GM18517 (cell line): ENCODE data around the gene MCRIP1.

ENCODE experiments used
- ATAC-seq: cut with Tn5 transposase; IDR thresholded peaks from one replicate; pipeline ENCODE4 v1.9.1; 2021; ENCODE audit warnings: mild to moderate bottlenecking, moderate library complexity; ENCODE audit not compliant: unreplicated experiment

Gene MCRIP1

GRCh38 chr17:81833160-81833920 lies at the start of gene MCRIP1:
MCRIP1 (minus strand) TSS chr17:81833291; CDS start chr17:81824506, 8,785 bp downstream.
- peak; percentile 49 for ATAC-seq

GRCh38 chr17:81879121-81879520 lies 46.0 kb upstream of the MCRIP1 start:
- ATAC-seq = no peak

GRCh38 chr17:81878294-81878693 lies 45.2 kb upstream of the MCRIP1 start:
- no peak for ATAC-seq

- ATAC-seq = no peak
Measured at GRCh38 chr17:81877569-81877968, 44.5 kb upstream of the MCRIP1 start.

GRCh38 chr17:81871387-81872230 lies 38.5 kb upstream of the MCRIP1 start:
- ATAC-seq = peak; percentile 35

- ATAC-seq = no peak
Measured at GRCh38 chr17:81870981-81871386, 37.9 kb upstream of the MCRIP1 start, which contains the start of gene ARHGDIA. ARHGDIA (minus strand) TSS chr17:81871337; CDS start chr17:81869930, 1,407 bp downstream.

GRCh38 chr17:81870131-81870980 lies 37.3 kb upstream of the MCRIP1 start:
- ATAC-seq = no peak

GRCh38 chr17:81869221-81870130 lies 36.4 kb upstream of the MCRIP1 start:
- ATAC-seq = no peak

- ATAC-seq = no peak
Measured at GRCh38 chr17:81868674-81869220, 35.7 kb upstream of the MCRIP1 start.

GRCh38 chr17:81867991-81868673 lies 35.0 kb upstream of the MCRIP1 start:
- ATAC-seq = no peak

GRCh38 chr17:81867170-81867990 lies 34.3 kb upstream of the MCRIP1 start:
- no peak for ATAC-seq

GRCh38 chr17:81866440-81867169 lies 33.5 kb upstream of the MCRIP1 start:
- ATAC-seq = no peak

GRCh38 chr17:81865733-81866439 lies 32.8 kb upstream of the MCRIP1 start:
- no peak for ATAC-seq

GRCh38 chr17:81865358-81865732 lies 32.3 kb upstream of the MCRIP1 start:
- ATAC-seq = no peak

GRCh38 chr17:81863833-81864768 lies 31.0 kb upstream of the MCRIP1 start:
- no peak for ATAC-seq

GRCh38 chr17:81863123-81863675 lies 30.1 kb upstream of the MCRIP1 start:
- ATAC-seq = no peak
